A549 (cell line): ENCODE results near the gene CFAP77. TPM values are rescaled to one million over a fixed set of nuclear protein-coding genes. Genes with fewer than 3 reads are reported as not detected.

Source experiments
- ATAC-seq, 2 experiments: fragments of 200-7000 bp in 1 of 2; fragments of >200 bp in 1 of 2; cut with Nextera tagmentation in 1 of 2; cut with Tn5 transposase in 1 of 2; 3 replicates each; pipeline versions ENCODE4 v1.8.0 to v1.9.1; 2018 to 2020; ENCODE audit warnings: mild to moderate bottlenecking in 1 of 2, moderate library complexity in 1 of 2
- CTCF ChIA-PET: fragments of 300-600 bp; sonication (Branson Sonifier 250); formaldehyde crosslinking; extraction: SDS; loops from one replicate; lab custom pipeline; 2021; ENCODE audit warnings: antibody characterized with exemption, inconsistent platforms; lab: Yijun Ruan, JAX
- POLR2A ChIA-PET: fragments of 350-600 bp; formaldehyde crosslinking; extraction: SDS; loops from one replicate; lab custom pipeline; 2021; ENCODE audit warnings: antibody characterized with exemption, inconsistent platforms; lab: Yijun Ruan, JAX
- DNase-seq, 2 experiments: peaks; one replicate each; pipeline versions ENCODE4 v3.0.0 to v3.0.0-alpha.2; 2011 to 2016; ENCODE audit warnings: low read depth in 1 of 2, low spot score in 1 of 2
- FAIRE-seq: peaks from 2 replicates; lab custom pipeline; 2011; peaks lifted over from hg19 to GRCh38; lab: Jason Lieb, UNC
- H3K27ac ChIP-seq, 2 experiments: fragments of >200 bp; sonication (Bioruptor Twin); formaldehyde crosslinking; 3 replicates each; pipeline ENCODE4 v1.5.1; 2016 to 2017
- H3K4me1 ChIP-seq: fragments of >200 bp; sonication (Bioruptor Twin); formaldehyde crosslinking; 3 replicates; pipeline ENCODE4 v1.6.1; 2016
- H3K4me2 ChIP-seq: fragments of >200 bp; sonication (Bioruptor Twin); formaldehyde crosslinking; 3 replicates; pipeline ENCODE4 v1.6.1; 2016
- H3K4me3 ChIP-seq: fragments of >200 bp; sonication (Bioruptor Twin); formaldehyde crosslinking; 3 replicates; pipeline ENCODE4 v1.5.1; 2016
- H3K9me3 ChIP-seq: fragments of >200 bp; sonication (Bioruptor Twin); formaldehyde crosslinking; 3 replicates; pipeline ENCODE4 v1.6.1; 2016
- CBX2 ChIP-seq: fragments of 200-600 bp; sonication (generic); IDR thresholded peaks from 2 replicates; pipeline ENCODE4 v1.6.1; 2016; ENCODE audit warnings: low read depth, mild to moderate bottlenecking, borderline replicate concordance
- CHD2 ChIP-seq: fragments of 150-350 bp; IDR thresholded peaks from 2 replicates; pipeline ENCODE4 v1.6.1; 2014; ENCODE audit warnings: low read length; ENCODE audit not compliant: partially characterized antibody
- EHF ChIP-seq: fragments of 250-450 bp; sonication (Bioruptor Pico); IDR thresholded peaks from 2 replicates; pipeline ENCODE4 v1.5.0; 2020; ENCODE audit warnings: mild to moderate bottlenecking
- EP300 ChIP-seq, 2 experiments: fragments of >200 bp; sonication (Bioruptor Twin); formaldehyde crosslinking; IDR thresholded peaks; 2 replicates in 1 of 2; 3 replicates in 1 of 2; pipeline ENCODE4 v1.6.1; 2016 to 2017
- ESRRA ChIP-seq: fragments of 150-350 bp; IDR thresholded peaks from 2 replicates; pipeline ENCODE4 v1.6.1; 2014; ENCODE audit warnings: mild to moderate bottlenecking, low read length, borderline replicate concordance
- FOSL2 ChIP-seq, 2 experiments: fragments of 450-650 bp in 1 of 2; fragments of >200 bp in 1 of 2; sonication (Bioruptor Twin) in 1 of 2; formaldehyde crosslinking; IDR thresholded peaks; 2 replicates each; pipeline versions ENCODE4 v1.5.0 to v1.6.1; 2016 to 2020; ENCODE audit warnings: mild to moderate bottlenecking in 1 of 2, moderate library complexity in 1 of 2
- HEYL ChIP-seq: fragments of 250-450 bp; sonication (Bioruptor Pico); IDR thresholded peaks from 2 replicates; pipeline ENCODE4 v1.8.0; 2021; ENCODE audit warnings: mild to moderate bottlenecking, moderate library complexity
- JUN ChIP-seq, 2 experiments: fragments of >200 bp; sonication (Bioruptor Twin); formaldehyde crosslinking; IDR thresholded peaks; 2 replicates in 1 of 2; 3 replicates in 1 of 2; pipeline ENCODE4 v1.6.1; 2016 to 2017
- KDM1A ChIP-seq: fragments of 200-600 bp; sonication (generic); IDR thresholded peaks from 2 replicates; pipeline ENCODE4 v1.6.1; 2016; ENCODE audit warnings: low read depth, mild to moderate bottlenecking
- KDM5A ChIP-seq: fragments of 200-600 bp; sonication (generic); IDR thresholded peaks from 2 replicates; pipeline ENCODE4 v1.6.1; 2016; ENCODE audit warnings: antibody characterized with exemption, mild to moderate bottlenecking
- MAFK ChIP-seq: fragments of 450-650 bp; IDR thresholded peaks from 2 replicates; pipeline ENCODE4 v1.6.1; 2014; ENCODE audit not compliant: partially characterized antibody
- MAZ ChIP-seq: fragments of 150-350 bp; IDR thresholded peaks from 2 replicates; pipeline ENCODE4 v1.6.1; 2014; ENCODE audit warnings: antibody characterized with exemption, low read depth, low read length, borderline replicate concordance
- NFE2L2 ChIP-seq: fragments of 150-350 bp; conservative IDR thresholded peaks from 2 replicates; pipeline ENCODE4 v1.6.1; 2014; ENCODE audit warnings: low read length
- PHF8 ChIP-seq: fragments of 200-600 bp; sonication (generic); IDR thresholded peaks from 2 replicates; pipeline ENCODE4 v1.6.1; 2016; ENCODE audit warnings: low read depth, mild to moderate bottlenecking, antibody characterized with exemption, moderate library complexity, borderline replicate concordance
- POLR2A ChIP-seq: IDR thresholded peaks from 2 replicates; pipeline ENCODE4 v1.6.1; 2012; ENCODE audit warnings: mild to moderate bottlenecking, low read length
- POLR2AphosphoS2 ChIP-seq: conservative IDR thresholded peaks from 2 replicates; pipeline ENCODE4 v1.6.1; 2012; ENCODE audit warnings: low read length, improper control_type of control experiment, inconsistent platforms
- RCOR1 ChIP-seq: fragments of 150-350 bp; IDR thresholded peaks from 2 replicates; pipeline ENCODE4 v1.6.1; 2014; ENCODE audit warnings: antibody characterized with exemption, low read length, low read depth
- RFX5 ChIP-seq: fragments of 450-650 bp; IDR thresholded peaks from 2 replicates; pipeline ENCODE4 v1.7.1; 2014; ENCODE audit warnings: antibody characterized with exemption, mild to moderate bottlenecking, moderate library complexity
- WGBS: methylation state at CpG from one replicate; pipeline ENCODE4 v1.1.6; 2017; ENCODE audit errors: missing lambda C conversion rate; 5-methylcytosine and 5-hydroxymethylcytosine counted together
- polyA plus RNA-seq, 4 experiments: library from polyadenylated mRNA; depleted of rRNA in 3 of 4; stranded (reverse); fragments of >200 nt; fragmentation: RNase III in 1 of 4; extraction: RNeasy Plus Mini Kit Qiagen cat#74134 plus additional on column Dnase treatment in 1 of 4; gene quantifications; 2 replicates in 3 of 4; 3 replicates in 1 of 4; pipeline ENCODE4 v1.2.3, GENCODE V29; 2011 to 2017
- TF ChIP-seq, protein P1 (sequence below): IDR thresholded peaks from 2 replicates; pipeline ENCODE4 v1.6.1; 2012; ENCODE audit warnings: low read depth, borderline replicate concordance
- TF ChIP-seq, protein P2 (sequence below): fragments of >200 bp; sonication (Bioruptor Twin); formaldehyde crosslinking; IDR thresholded peaks from 2 replicates; pipeline ENCODE4 v1.6.1; 2016
- TF ChIP-seq, protein P3 (sequence below): IDR thresholded peaks from 2 replicates; pipeline ENCODE4 v1.6.1; 2012
- TF ChIP-seq, protein P4 (sequence below): fragments of 250-450 bp; sonication (Bioruptor Pico); IDR thresholded peaks from 2 replicates; pipeline ENCODE4 v1.5.0; 2021; ENCODE audit warnings: mild to moderate bottlenecking, moderate library complexity, borderline replicate concordance
- TF ChIP-seq, protein P5 (sequence below): fragments of >200 bp; sonication (Bioruptor Twin); formaldehyde crosslinking; IDR thresholded peaks from 3 replicates; pipeline ENCODE4 v1.6.1; 2016
- TF ChIP-seq, protein P6 (sequence below): IDR thresholded peaks from 2 replicates; pipeline ENCODE4 v1.6.1; 2012

CFAP77 gene
- polyA plus RNA-seq, 2 of the 4 experiments (the other 2 are of a cell fraction) = 0.05 TPM; not detected in 1

DNA sequence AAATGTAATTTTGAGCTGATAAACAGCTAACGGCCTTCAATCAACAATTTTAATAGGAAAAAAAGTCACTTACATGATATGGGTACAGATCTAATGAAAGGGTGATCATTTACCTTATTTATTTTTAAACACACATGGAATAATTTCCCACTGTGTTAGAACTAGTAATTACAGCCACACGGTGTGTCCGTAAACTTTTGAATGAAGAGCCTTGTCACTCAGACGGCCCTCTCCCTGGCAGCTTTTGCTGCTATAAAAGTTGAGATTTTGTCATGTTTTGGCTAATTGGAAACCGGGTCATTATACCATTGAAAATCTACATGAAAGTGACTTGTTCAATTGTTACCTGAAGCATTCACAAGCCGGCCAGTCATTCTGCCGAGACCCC is 15.7 kb downstream of the CFAP77 start:
- DNase-seq = no peak

DNA sequence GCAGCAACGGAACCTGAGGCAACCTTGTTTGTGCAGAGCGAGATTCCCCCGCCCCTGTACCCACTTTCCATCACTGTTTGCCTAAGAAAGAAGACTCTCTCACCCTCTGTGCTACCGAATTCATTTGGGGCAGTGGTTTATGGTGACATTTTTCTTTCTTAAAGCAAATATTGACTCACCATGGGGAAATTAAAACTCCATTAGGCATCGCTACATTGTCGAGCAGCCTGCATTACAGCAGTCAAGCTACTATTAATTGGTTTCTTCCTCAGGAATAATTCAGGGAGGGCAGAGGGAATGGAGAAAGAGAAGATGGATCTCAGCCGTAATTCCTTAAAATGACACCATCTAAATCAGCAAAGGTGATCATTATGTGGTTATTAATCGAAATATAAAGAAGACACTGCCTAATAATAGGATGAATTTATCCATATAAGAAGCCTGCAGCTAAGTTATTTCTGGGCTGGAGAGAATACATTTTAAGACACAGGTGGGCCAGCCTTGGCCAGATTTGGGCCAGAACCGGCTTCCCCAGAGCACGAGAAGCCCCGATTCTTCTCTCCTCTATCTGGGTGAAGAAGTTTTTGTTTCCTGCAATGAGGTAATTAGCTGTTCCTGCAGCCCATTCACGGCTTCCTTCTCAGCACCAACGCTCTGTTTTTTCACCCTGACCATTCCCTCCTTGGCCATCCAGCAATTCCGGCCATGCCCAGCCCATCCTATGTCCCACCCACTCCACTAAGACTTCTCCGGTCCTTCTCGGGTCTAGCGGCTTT is 16.8 kb downstream of the CFAP77 start:
- WGBS = 24% methylated on average over 17 of the region's 17 CpGs
- ChIA-PET CTCF (interaction anchor here (1.0 kb wide), 1 partner anchor 12 kb away, joined by 4 read pairs; no protein-coding TSS in a partner anchor), POLR2A (no interaction called here)
- no peaks in the 10 kb centered on the region; the same call in 2 of the 3 replicates for H3K9me3 ChIP-seq
- H3K4me2 ChIP-seq = no peak overlapping the region
- no peak for FAIRE-seq
- no peak overlapping the region for H3K27ac ChIP-seq
- TF ChIP-seq, protein P1, sequence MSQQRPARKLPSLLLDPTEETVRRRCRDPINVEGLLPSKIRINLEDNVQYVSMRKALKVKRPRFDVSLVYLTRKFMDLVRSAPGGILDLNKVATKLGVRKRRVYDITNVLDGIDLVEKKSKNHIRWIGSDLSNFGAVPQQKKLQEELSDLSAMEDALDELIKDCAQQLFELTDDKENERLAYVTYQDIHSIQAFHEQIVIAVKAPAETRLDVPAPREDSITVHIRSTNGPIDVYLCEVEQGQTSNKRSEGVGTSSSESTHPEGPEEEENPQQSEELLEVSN = no peak
- TF ChIP-seq HEYL (CRISPR knock-in tag) (no peak), CHD2 (no peak), POLR2AphosphoS2 (no peak), MAFK (no peak), KDM5A (no peak), NFE2L2 (no peak), RFX5 (no peak), JUN (IDR thresholded peaks at IDR 0.05) (no peak), KDM1A (no peak), POLR2A (no peak), EP300 (IDR thresholded peaks at IDR 0.05) (no peak)
- TF ChIP-seq, protein P2, sequence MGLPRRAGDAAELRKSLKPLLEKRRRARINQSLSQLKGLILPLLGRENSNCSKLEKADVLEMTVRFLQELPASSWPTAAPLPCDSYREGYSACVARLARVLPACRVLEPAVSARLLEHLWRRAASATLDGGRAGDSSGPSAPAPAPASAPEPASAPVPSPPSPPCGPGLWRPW = no peak
- H3K4me3 ChIP-seq = no peak overlapping the region
- no peaks in the 10 kb centered on the region for H3K4me1 ChIP-seq
- ATAC-seq = no peak
- DNase-seq = no peak

More for the DNA sequence above, 15.7 kb downstream of the CFAP77 start:
- WGBS = 50% methylated on average over 7 of the region's 7 CpGs
- ChIA-PET POLR2A (no interaction called here), CTCF (no interaction called here)
- no peak overlapping the region for H3K4me3 ChIP-seq
- H3K9me3 ChIP-seq = no peaks in the 10 kb centered on the region
- H3K4me2 ChIP-seq = no peak overlapping the region
- no peak for ATAC-seq
- no peak overlapping the region for H3K27ac ChIP-seq
- TF ChIP-seq, protein P3, sequence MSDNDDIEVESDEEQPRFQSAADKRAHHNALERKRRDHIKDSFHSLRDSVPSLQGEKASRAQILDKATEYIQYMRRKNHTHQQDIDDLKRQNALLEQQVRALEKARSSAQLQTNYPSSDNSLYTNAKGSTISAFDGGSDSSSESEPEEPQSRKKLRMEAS = no peak
- TF ChIP-seq, protein P2 = no peak
- TF ChIP-seq EP300 (IDR thresholded peaks at IDR 0.05) = no peak
- no peak for TF ChIP-seq POLR2AphosphoS2
- no peak for TF ChIP-seq HEYL (CRISPR knock-in tag)
- TF ChIP-seq NFE2L2 = no peak
- TF ChIP-seq PHF8 = no peak
- TF ChIP-seq FOSL2 (IDR thresholded peaks at IDR 0.05) = no peak
- no peak for TF ChIP-seq FOSL2 (CRISPR knock-in tag; IDR thresholded peaks at IDR 0.05)
- TF ChIP-seq, protein P4, sequence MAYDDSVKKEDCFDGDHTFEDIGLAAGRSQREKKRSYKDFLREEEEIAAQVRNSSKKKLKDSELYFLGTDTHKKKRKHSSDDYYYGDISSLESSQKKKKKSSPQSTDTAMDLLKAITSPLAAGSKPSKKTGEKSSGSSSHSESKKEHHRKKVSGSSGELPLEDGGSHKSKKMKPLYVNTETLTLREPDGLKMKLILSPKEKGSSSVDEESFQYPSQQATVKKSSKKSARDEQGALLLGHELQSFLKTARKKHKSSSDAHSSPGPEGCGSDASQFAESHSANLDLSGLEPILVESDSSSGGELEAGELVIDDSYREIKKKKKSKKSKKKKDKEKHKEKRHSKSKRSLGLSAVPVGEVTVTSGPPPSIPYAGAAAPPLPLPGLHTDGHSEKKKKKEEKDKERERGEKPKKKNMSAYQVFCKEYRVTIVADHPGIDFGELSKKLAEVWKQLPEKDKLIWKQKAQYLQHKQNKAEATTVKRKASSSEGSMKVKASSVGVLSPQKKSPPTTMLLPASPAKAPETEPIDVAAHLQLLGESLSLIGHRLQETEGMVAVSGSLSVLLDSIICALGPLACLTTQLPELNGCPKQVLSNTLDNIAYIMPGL (CRISPR knock-in tag) = no peak
- TF ChIP-seq, protein P5, sequence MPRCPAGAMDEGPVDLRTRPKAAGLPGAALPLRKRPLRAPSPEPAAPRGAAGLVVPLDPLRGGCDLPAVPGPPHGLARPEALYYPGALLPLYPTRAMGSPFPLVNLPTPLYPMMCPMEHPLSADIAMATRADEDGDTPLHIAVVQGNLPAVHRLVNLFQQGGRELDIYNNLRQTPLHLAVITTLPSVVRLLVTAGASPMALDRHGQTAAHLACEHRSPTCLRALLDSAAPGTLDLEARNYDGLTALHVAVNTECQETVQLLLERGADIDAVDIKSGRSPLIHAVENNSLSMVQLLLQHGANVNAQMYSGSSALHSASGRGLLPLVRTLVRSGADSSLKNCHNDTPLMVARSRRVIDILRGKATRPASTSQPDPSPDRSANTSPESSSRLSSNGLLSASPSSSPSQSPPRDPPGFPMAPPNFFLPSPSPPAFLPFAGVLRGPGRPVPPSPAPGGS = no peak
- no peak for TF ChIP-seq RCOR1
- TF ChIP-seq EHF = no peak
- no peak for TF ChIP-seq ESRRA
- TF ChIP-seq POLR2A = no peak
- TF ChIP-seq, protein P6, sequence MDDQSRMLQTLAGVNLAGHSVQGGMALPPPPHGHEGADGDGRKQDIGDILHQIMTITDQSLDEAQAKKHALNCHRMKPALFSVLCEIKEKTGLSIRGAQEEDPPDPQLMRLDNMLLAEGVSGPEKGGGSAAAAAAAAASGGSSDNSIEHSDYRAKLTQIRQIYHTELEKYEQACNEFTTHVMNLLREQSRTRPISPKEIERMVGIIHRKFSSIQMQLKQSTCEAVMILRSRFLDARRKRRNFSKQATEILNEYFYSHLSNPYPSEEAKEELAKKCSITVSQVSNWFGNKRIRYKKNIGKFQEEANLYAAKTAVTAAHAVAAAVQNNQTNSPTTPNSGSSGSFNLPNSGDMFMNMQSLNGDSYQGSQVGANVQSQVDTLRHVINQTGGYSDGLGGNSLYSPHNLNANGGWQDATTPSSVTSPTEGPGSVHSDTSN = no peak
- no peak for TF ChIP-seq CBX2
- TF ChIP-seq MAZ = no peak
- no peaks in the 10 kb centered on the region for H3K4me1 ChIP-seq
- no peak for FAIRE-seq
